Fibroblast of lung (primary cell): ENCODE results near the gene CLIC6. TPM values are rescaled to one million over a fixed set of nuclear protein-coding genes. Genes with fewer than 3 reads are reported as not detected.

ENCODE experiments used
- DNase-seq, 2 donors: peaks; one replicate each; pipeline versions ENCODE4 v3.0.0 to v3.0.0-alpha.2; 2010; ENCODE audit warnings: low read depth in 2 of 2
- H2AFZ ChIP-seq: 2 replicates; pipeline ENCODE4 v1.5.1; 2012; ENCODE audit warnings: low read length, control low read depth, inconsistent platforms
- H3K27ac ChIP-seq: 2 replicates; pipeline ENCODE4 v1.5.1; 2011; ENCODE audit warnings: low read length, control low read depth; ENCODE audit not compliant: insufficient read depth
- H3K27me3 ChIP-seq: 2 replicates; pipeline ENCODE4 v1.5.1; 2011; ENCODE audit warnings: mild to moderate bottlenecking, low read length; ENCODE audit not compliant: control insufficient read depth, insufficient read depth
- H3K36me3 ChIP-seq: 2 replicates; pipeline ENCODE4 v1.5.1; 2011; ENCODE audit warnings: low read length; ENCODE audit not compliant: control insufficient read depth, insufficient read depth
- H3K4me1 ChIP-seq: 2 replicates; pipeline ENCODE4 v1.5.1; 2011; ENCODE audit warnings: low read length; ENCODE audit not compliant: control insufficient read depth, insufficient read depth; ENCODE audit errors: extremely low read depth
- H3K4me2 ChIP-seq: 2 replicates; pipeline ENCODE4 v1.5.1; 2011; ENCODE audit warnings: low read length, control low read depth; ENCODE audit not compliant: insufficient read depth; ENCODE audit errors: extremely low read depth
- H3K4me3 ChIP-seq, 4 experiments: fragments of 200-600 bp in 1 of 4; sonication (generic) in 1 of 4; replicated peaks in 1 of 4; 2 replicates each; pipeline ENCODE4 v1.5.1; 2011 to 2016; ENCODE audit warnings: low read length in 4 of 4, low read depth in 3 of 4, mild to moderate bottlenecking in 3 of 4, control low read depth in 2 of 4, inconsistent platforms in 1 of 4, mixed read lengths in 1 of 4; ENCODE audit not compliant: insufficient read depth in 1 of 4; ENCODE audit errors: control extremely low read depth in 1 of 4
- H3K79me2 ChIP-seq: 2 replicates; pipeline ENCODE4 v1.5.1; 2012; ENCODE audit warnings: mild to moderate bottlenecking, low read length, inconsistent platforms; ENCODE audit not compliant: control insufficient read depth, insufficient read depth
- H3K9ac ChIP-seq: 2 replicates; pipeline ENCODE4 v1.5.1; 2011; ENCODE audit warnings: mild to moderate bottlenecking, low read length, control low read depth; ENCODE audit not compliant: insufficient read depth
- H3K9me3 ChIP-seq: 2 replicates; pipeline ENCODE4 v1.5.1; 2012; ENCODE audit warnings: low read depth, low read length; ENCODE audit not compliant: control insufficient read depth, insufficient read depth
- H4K20me1 ChIP-seq: 2 replicates; pipeline ENCODE4 v1.5.1; 2011; ENCODE audit warnings: low read length; ENCODE audit not compliant: control insufficient read depth, insufficient read depth; ENCODE audit errors: extremely low read depth
- CTCF ChIP-seq, 2 donors: IDR thresholded peaks in 1 of 2; conservative IDR thresholded peaks in 1 of 2; 1 replicate in 1 of 2; 2 replicates in 1 of 2; pipeline ENCODE4 v1.5.1; 2011 to 2012; ENCODE audit warnings: low read length in 2 of 2, control low read depth in 1 of 2, inconsistent platforms in 1 of 2, low read depth in 1 of 2, mild to moderate bottlenecking in 1 of 2
- EZH2 ChIP-seq: IDR thresholded peaks from 2 replicates; pipeline ENCODE4 v1.5.1; 2012; ENCODE audit warnings: low read length, control low read depth, mild to moderate bottlenecking; ENCODE audit errors: missing control alignments
- polyA plus RNA-seq, 2 donors: library from polyadenylated mRNA; depleted of rRNA in 1 of 2; stranded (reverse) in 1 of 2; unstranded in 1 of 2; fragments of >200 nt; gene quantifications; 2 replicates each; pipeline ENCODE4 v1.2.1, GENCODE V29; 2011 to 2012; ENCODE audit warnings: missing spikeins in 1 of 2
- total RNA-seq: library from RNA; depleted of rRNA; stranded (reverse); fragments of >200 nt; gene quantifications from 2 replicates; pipeline ENCODE4 v1.2.1, GENCODE V29; 2014

Gene CLIC6
- total and polyA plus RNA-seq, 2 donors (not counting 1 experiment from before 2014, with no cell fraction given) = 2.0 to 5.3 TPM

DNA sequence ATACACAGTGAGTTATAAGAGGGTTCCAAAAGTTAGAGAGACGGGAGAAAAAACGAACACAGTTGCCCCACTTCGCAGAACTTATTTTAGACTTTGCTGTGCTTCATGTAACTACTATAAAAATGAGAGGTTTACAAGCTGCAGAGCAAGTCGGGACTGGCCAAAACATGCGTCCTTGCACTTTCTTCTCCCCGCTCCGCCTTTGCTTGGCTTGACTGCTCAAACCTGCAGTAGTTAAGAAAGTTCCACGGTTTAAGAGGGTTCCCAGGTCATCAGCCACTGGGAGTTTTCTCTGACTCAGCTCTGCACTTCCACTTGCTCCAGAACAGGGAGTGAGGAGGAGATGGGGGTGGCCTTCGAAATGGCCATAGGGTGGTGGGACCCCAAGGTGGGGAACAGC is 36.2 kb downstream of the CLIC6 start:
- no peaks in the 10 kb centered on the region for H4K20me1 ChIP-seq
- H2AFZ ChIP-seq = no peak overlapping the region
- H3K4me3 ChIP-seq = no peak overlapping the region
- no peak overlapping the region for H3K4me2 ChIP-seq
- peaks cover 12% of the 10 kb centered on the region for H3K4me1 ChIP-seq
- H3K9ac ChIP-seq = no peak overlapping the region
- no peak for TF ChIP-seq CTCF (conservative IDR thresholded peaks at IDR 0.05 in 1 of 2, IDR thresholded peaks at IDR 0.05 in 1 of 2; ENCODE audit: low read depth in 1 of 2, low read length in 2 of 2)
- no peak for TF ChIP-seq EZH2
- no peak for DNase-seq
- no peaks in the 10 kb centered on the region for H3K36me3 ChIP-seq
- no peaks in the 10 kb centered on the region for H3K27me3 ChIP-seq
- no peaks in the 10 kb centered on the region for H3K79me2 ChIP-seq
- no peak overlapping the region for H3K27ac ChIP-seq
- no peaks in the 10 kb centered on the region for H3K9me3 ChIP-seq

- H3K27ac ChIP-seq = no peak overlapping the region
- H2AFZ ChIP-seq = no peak overlapping the region
- H3K4me3 ChIP-seq = no peak overlapping the region
- H3K4me1 ChIP-seq = peaks cover 12% of the 10 kb centered on the region
- no peak overlapping the region for H3K4me2 ChIP-seq
- no peaks in the 10 kb centered on the region for H3K36me3 ChIP-seq
- no peaks in the 10 kb centered on the region for H3K79me2 ChIP-seq
- TF ChIP-seq EZH2 (no peak), CTCF (conservative IDR thresholded peaks at IDR 0.05 in 1 of 2, IDR thresholded peaks at IDR 0.05 in 1 of 2; ENCODE audit: low read depth in 1 of 2, low read length in 2 of 2) (no peak)
- DNase-seq = no peak
- H4K20me1 ChIP-seq = no peaks in the 10 kb centered on the region
- no peaks in the 10 kb centered on the region for H3K27me3 ChIP-seq
- H3K9ac ChIP-seq = no peak overlapping the region
- no peaks in the 10 kb centered on the region for H3K9me3 ChIP-seq
These were observed 37.5 kb downstream of the CLIC6 start for GRCh38 chr21:34706337-34706736.

DNA sequence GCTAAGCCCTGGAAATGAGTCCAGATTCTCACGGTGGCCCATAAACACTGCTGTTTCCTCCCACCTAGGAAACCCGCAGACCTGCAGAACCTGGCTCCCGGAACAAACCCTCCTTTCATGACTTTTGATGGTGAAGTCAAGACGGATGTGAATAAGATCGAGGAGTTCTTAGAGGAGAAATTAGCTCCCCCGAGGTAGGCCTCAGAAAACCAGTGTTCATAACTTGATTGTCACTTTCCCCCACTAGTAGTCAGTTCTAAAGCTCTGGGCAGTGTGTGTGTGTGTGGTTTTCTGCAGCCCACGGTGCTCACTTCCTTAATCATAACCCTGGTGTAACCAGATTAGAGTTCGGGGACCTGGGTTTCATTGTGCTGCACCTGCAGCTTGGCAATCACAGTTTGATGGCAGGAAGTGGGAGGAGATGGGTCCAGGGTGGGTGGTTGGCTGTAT is 39.1 kb downstream of the CLIC6 start:
- Histone ChIP-seq H3K27me3 (no peaks in the 10 kb centered on the region), H3K9me3 (no peaks in the 10 kb centered on the region), H3K4me3 (no peak overlapping the region), H3K4me1 (peaks cover 4% of the 10 kb centered on the region), H3K79me2 (no peaks in the 10 kb centered on the region), H2AFZ (no peak overlapping the region), H3K9ac (no peak overlapping the region), H3K27ac (no peak overlapping the region), H3K4me2 (no peak overlapping the region), H4K20me1 (no peaks in the 10 kb centered on the region), H3K36me3 (no peaks in the 10 kb centered on the region)
- no peak for TF ChIP-seq EZH2
- no peak for TF ChIP-seq CTCF (conservative IDR thresholded peaks at IDR 0.05 in 1 of 2, IDR thresholded peaks at IDR 0.05 in 1 of 2; ENCODE audit: low read depth in 1 of 2, low read length in 2 of 2)
- DNase-seq = no peak
